ENCODE data around the gene CRISPLD2. TPM values are rescaled to one million over a fixed set of nuclear protein-coding genes. Genes with fewer than 3 reads are reported as not detected.
"Not testable (repeated sequence)": the region's sequence is repeated elsewhere in the genome, so short reads cannot be mapped to it uniquely, and the experiment has no call there.

CRISPLD2 gene
- polyA plus RNA-seq, 3 donors = 6.1 to 7.6 (median 6.3) TPM

GRCh38 chr16:84926462-84926861 lies 106.7 kb downstream of the CRISPLD2 start:
- DNase-seq (ENCODE audit: low read depth in 3 of 3, low spot score in 2 of 3) = no peak

- DNase-seq (ENCODE audit: low read depth in 3 of 3, low spot score in 2 of 3) = no peak
Measured at GRCh38 chr16:84927621-84928591, 108.1 kb downstream of the CRISPLD2 start.

GRCh38 chr16:84928679-84929420 lies 109.1 kb downstream of the CRISPLD2 start:
- DNase-seq (ENCODE audit: low read depth in 3 of 3, low spot score in 2 of 3) = no peak

GRCh38 chr16:84929421-84930297 lies 109.9 kb downstream of the CRISPLD2 start:
- no peak for DNase-seq (ENCODE audit: low read depth in 3 of 3, low spot score in 2 of 3)

GRCh38 chr16:84930298-84931106 lies 110.7 kb downstream of the CRISPLD2 start:
- no peak for DNase-seq (ENCODE audit: low read depth in 3 of 3, low spot score in 2 of 3)

GRCh38 chr16:84931107-84931494 lies 111.3 kb downstream of the CRISPLD2 start:
- DNase-seq (ENCODE audit: low read depth in 3 of 3, low spot score in 2 of 3) = no peak

GRCh38 chr16:84931506-84931905 lies 111.7 kb downstream of the CRISPLD2 start:
- no peak for DNase-seq (ENCODE audit: low read depth in 3 of 3, low spot score in 2 of 3)

GRCh38 chr16:84932681-84933080 lies 112.9 kb downstream of the CRISPLD2 start:
- DNase-seq (ENCODE audit: low read depth in 3 of 3, low spot score in 2 of 3) = no peak

- no peak for DNase-seq (ENCODE audit: low read depth in 3 of 3, low spot score in 2 of 3)
Measured at GRCh38 chr16:84933774-84934631, 114.2 kb downstream of the CRISPLD2 start.

GRCh38 chr16:84937196-84938005 lies 117.6 kb downstream of the CRISPLD2 start:
- no peak for DNase-seq (ENCODE audit: low read depth in 3 of 3, low spot score in 2 of 3)

- not testable (repeated sequence) for DNase-seq (ENCODE audit: low read depth in 3 of 3, low spot score in 2 of 3)
Measured at GRCh38 chr16:84938616-84939015, 118.8 kb downstream of the CRISPLD2 start.

GRCh38 chr16:84940670-84941551 lies 121.1 kb downstream of the CRISPLD2 start:
- DNase-seq (ENCODE audit: low read depth in 3 of 3, low spot score in 2 of 3) = no peak

GRCh38 chr16:84941921-84942320 lies 122.1 kb downstream of the CRISPLD2 start:
- no peak for DNase-seq (ENCODE audit: low read depth in 3 of 3, low spot score in 2 of 3)

GRCh38 chr16:84942786-84943185 lies 123.0 kb downstream of the CRISPLD2 start:
- no peak for DNase-seq (ENCODE audit: low read depth in 3 of 3, low spot score in 2 of 3)

- DNase-seq (ENCODE audit: low read depth in 3 of 3, low spot score in 2 of 3) = no peak
Measured at GRCh38 chr16:84943620-84944019, 123.8 kb downstream of the CRISPLD2 start.

- no peak for DNase-seq (ENCODE audit: low read depth in 3 of 3, low spot score in 2 of 3)
Measured at GRCh38 chr16:84947022-84947421, 127.2 kb downstream of the CRISPLD2 start.
